ENCODE results near the gene PRR13. TPM values are rescaled to one million over a fixed set of nuclear protein-coding genes. Genes with fewer than 3 reads are reported as not detected.

Gene PRR13
- total and polyA plus RNA-seq, 2 donors (not counting 1 experiment from before 2014, with no cell fraction given): 108 to 213 TPM

GRCh38 chr12:53493610-53494391 is 52.3 kb downstream of the PRR13 start:
- ChIA-PET POLR2A (interaction anchor here (0.9 kb wide), 1 partner anchor 52 kb away, joined by 3 read pairs; the partner anchor contains the start of gene PRR13), CTCF (interaction anchor here (1.0 to 1.3 kb wide), 3 partner anchors 16 to 148 kb away, joined by 3 to 4 read pairs (median 3); no protein-coding TSS in a partner anchor)
- no peak for ATAC-seq (ENCODE audit: low read depth)
- WGBS (ENCODE audit: insufficient coverage): 40% methylated on average over 5 of the region's 11 CpGs
- peaks cover 25% of the 10 kb centered on the region for H3K4me1 Mint-ChIP-seq
- H3K4me1 ChIP-seq (ENCODE audit: control insufficient read depth in 2 of 2, insufficient read depth in 2 of 2, low read length in 2 of 2): peaks cover 19 to 27% of the 10 kb centered on the region in 2 donors
- no peaks in the 10 kb centered on the region for H3K36me3 ChIP-seq (replicated peaks in 1 of 2; ENCODE audit: control extremely low read depth in 1 of 2, control insufficient read depth in 1 of 2, extremely low read depth in 1 of 2, insufficient read depth in 2 of 2, low read length in 1 of 2)
- peak overlapping the region; percentile 84 to 90 for H3K27ac ChIP-seq (ENCODE audit: low read length in 2 of 2)
- H3K4me3 Mint-ChIP-seq: peak overlapping the region; percentile 98
- peak overlapping the region; percentile 71 for H2AFZ ChIP-seq (ENCODE audit: insufficient read depth, low read depth, low read length, poor library complexity, severe bottlenecking)
- no peaks in the 10 kb centered on the region for H3K27me3 Mint-ChIP-seq
- no peak for DNase-seq
- intact Hi-C loops (cut with micrococcal nuclease): loop anchor here (1.0 to 2.0 kb wide), 4 partner anchors 8 to 173 kb away; partner anchors contain the start of genes AAAS, PCBP2, PRR13 and TARBP2
- H3K9me3 ChIP-seq (ENCODE audit: control extremely low read depth in 1 of 3, control insufficient read depth in 2 of 3, insufficient read depth in 1 of 3, low read length in 2 of 3): no peaks in the 10 kb centered on the region
- no peaks in the 10 kb centered on the region for H3K79me2 ChIP-seq (ENCODE audit: control insufficient read depth, insufficient read depth, low read length)
- no peaks in the 10 kb centered on the region for H4K20me1 ChIP-seq (ENCODE audit: control insufficient read depth, insufficient read depth, low read length, poor library complexity, severe bottlenecking)
- peak overlapping the region; percentile 69 for H3K9ac ChIP-seq (ENCODE audit: low read length)
- peak overlapping the region; percentile 96 for H3K27ac Mint-ChIP-seq
- no peaks in the 10 kb centered on the region for H3K27me3 ChIP-seq (replicated peaks in 1 of 4; ENCODE audit: control extremely low read depth in 1 of 4, control insufficient read depth in 3 of 4, insufficient read depth in 4 of 4, low read length in 3 of 4)
- peak overlapping the region; percentile 51 to 68 (median 61) for H3K4me3 ChIP-seq (ENCODE audit: control extremely low read depth in 1 of 5, extremely low read depth in 1 of 5, insufficient read depth in 1 of 5, low read depth in 2 of 5, low read length in 4 of 5)
- TF ChIP-seq EZH2 (IDR thresholded peaks at IDR 0.05; ENCODE audit: borderline replicate concordance, insufficient read depth, low read depth, low read length, poor library complexity, severe bottlenecking): no peak
- TF ChIP-seq CTCF (IDR thresholded peaks at IDR 0.05): no peak
- H3K4me2 ChIP-seq (replicated peaks; ENCODE audit: low read depth, low read length, poor library complexity, severe bottlenecking): peak overlapping the region; percentile 93
- no peaks in the 10 kb centered on the region for H3K9me3 Mint-ChIP-seq (ENCODE audit: insufficient read depth)

Other genes with a start within 250 kb of the PRR13 start
- 190 and 199 TPM in 2 replicates for gene ITGB7, start 234.5 kb upstream of the PRR13 start, total RNA-seq
- 216 and 265 TPM in 2 replicates for gene ITGB7, start 234.5 kb upstream of the PRR13 start, polyA plus RNA-seq
- gene RARG, start 209.5 kb upstream of the PRR13 start, total RNA-seq: 15.0 and 16.7 TPM in 2 replicates
- 6.7 and 8.8 TPM in 2 replicates for gene RARG, start 209.5 kb upstream of the PRR13 start, polyA plus RNA-seq
- 1.7 and 2.4 TPM in 2 replicates for gene ESPL1, start 173.4 kb upstream of the PRR13 start, total RNA-seq
- gene ESPL1, start 173.4 kb upstream of the PRR13 start, polyA plus RNA-seq: 0.88 and 1.1 TPM in 2 replicates
- gene PFDN5, start 146.2 kb upstream of the PRR13 start, total RNA-seq: 627 and 654 TPM in 2 replicates
- 1,319 and 1,584 TPM in 2 replicates for gene PFDN5, start 146.2 kb upstream of the PRR13 start, polyA plus RNA-seq
- 48.4 and 59.3 TPM in 2 replicates for gene MYG1, start 142.0 kb upstream of the PRR13 start, total RNA-seq
- 34.7 and 46.4 TPM in 2 replicates for gene MYG1, start 142.0 kb upstream of the PRR13 start, polyA plus RNA-seq
- 65.1 and 68.4 TPM in 2 replicates for gene AAAS, start 120.1 kb upstream of the PRR13 start, total RNA-seq
- 88.1 and 97.1 TPM in 2 replicates for gene AAAS, start 120.1 kb upstream of the PRR13 start, polyA plus RNA-seq
- gene SP7, start 105.4 kb upstream of the PRR13 start, total RNA-seq: not detected in 2 replicates
- 0.30 and 0.34 TPM in 2 replicates for gene SP7, start 105.4 kb upstream of the PRR13 start, polyA plus RNA-seq
- 129 and 131 TPM in 2 replicates for gene SP1, start 61.6 kb upstream of the PRR13 start, total RNA-seq
- 26.0 and 30.1 TPM in 2 replicates for gene SP1, start 61.6 kb upstream of the PRR13 start, polyA plus RNA-seq
- gene AMHR2, start 17.9 kb upstream of the PRR13 start, total RNA-seq: not detected in 2 replicates
- not detected in 2 replicates for gene AMHR2, start 17.9 kb upstream of the PRR13 start, polyA plus RNA-seq
- 916 and 944 TPM in 2 replicates for gene PCBP2, start 10.4 kb downstream of the PRR13 start, total RNA-seq
- gene PCBP2, start 10.4 kb downstream of the PRR13 start, polyA plus RNA-seq: 492 and 630 TPM in 2 replicates
- gene MAP3K12, start 57.7 kb downstream of the PRR13 start, total RNA-seq: 15.0 and 15.1 TPM in 2 replicates
- 17.0 and 20.5 TPM in 2 replicates for gene MAP3K12, start 57.7 kb downstream of the PRR13 start, polyA plus RNA-seq
- 36.3 and 41.6 TPM in 2 replicates for gene TARBP2, start 59.5 kb downstream of the PRR13 start, total RNA-seq
- gene TARBP2, start 59.5 kb downstream of the PRR13 start, polyA plus RNA-seq: 47.2 and 65.5 TPM in 2 replicates
- not detected in 2 replicates for gene NPFF, start 65.8 kb downstream of the PRR13 start, total RNA-seq
- 0.34 TPM in 1 of 2 replicates, not detected in the other for gene NPFF, start 65.8 kb downstream of the PRR13 start, polyA plus RNA-seq
- gene ATF7, start 184.6 kb downstream of the PRR13 start, total RNA-seq: 42.2 and 42.9 TPM in 2 replicates
- 15.6 and 15.7 TPM in 2 replicates for gene ATF7, start 184.6 kb downstream of the PRR13 start, polyA plus RNA-seq
- gene ATP5MC2, start 234.3 kb downstream of the PRR13 start, total RNA-seq: 205 and 212 TPM in 2 replicates
- 276 and 435 TPM in 2 replicates for gene ATP5MC2, start 234.3 kb downstream of the PRR13 start, polyA plus RNA-seq